Amniotic epithelial cell (primary cell): ENCODE data around the gene SESN1.

Experiments used
- DNase-seq: peaks from one replicate; pipeline ENCODE4 v3.0.0-alpha.2; 2010; ENCODE audit warnings: low read depth

SESN1 gene

GRCh38 chr6:109029313-109029712 is 65.3 kb downstream of the SESN1 start:
- no peak for DNase-seq

GRCh38 chr6:109028439-109028838 is 66.2 kb downstream of the SESN1 start:
- DNase-seq = no peak

GRCh38 chr6:109027964-109028363 is 66.7 kb downstream of the SESN1 start:
- no peak for DNase-seq

GRCh38 chr6:109025639-109026038 is 69.0 kb downstream of the SESN1 start:
- no peak for DNase-seq

- no peak for DNase-seq
Observed at GRCh38 chr6:109024784-109025183, 69.9 kb downstream of the SESN1 start.

- no peak for DNase-seq
Observed at GRCh38 chr6:109024368-109024767, 70.3 kb downstream of the SESN1 start.

- no peak for DNase-seq
Observed at GRCh38 chr6:109023356-109023925, 71.2 kb downstream of the SESN1 start.

- no peak for DNase-seq
Observed at GRCh38 chr6:109021870-109022269, 72.8 kb downstream of the SESN1 start.

GRCh38 chr6:109019911-109020310 is 74.7 kb downstream of the SESN1 start:
- no peak for DNase-seq

GRCh38 chr6:109015176-109015575 is 79.5 kb downstream of the SESN1 start:
- no peak for DNase-seq

- DNase-seq = no peak
Observed at GRCh38 chr6:109014606-109015005, 80.0 kb downstream of the SESN1 start.

- no peak for DNase-seq
Observed at GRCh38 chr6:109013656-109014305, 80.9 kb downstream of the SESN1 start.

- DNase-seq = no peak
Observed at GRCh38 chr6:109010705-109011102, 83.9 kb downstream of the SESN1 start.

GRCh38 chr6:109009962-109010704 is 84.5 kb downstream of the SESN1 start:
- no peak for DNase-seq

GRCh38 chr6:109009236-109009961 is 85.2 kb downstream of the SESN1 start:
- DNase-seq = peak; percentile 75

- DNase-seq = peak; percentile 52
Observed at GRCh38 chr6:109008537-109009235, 86.0 kb downstream of the SESN1 start.

- no peak for DNase-seq
Observed at GRCh38 chr6:109008054-109008453, 86.6 kb downstream of the SESN1 start.

- DNase-seq = no peak
Observed at GRCh38 chr6:109007521-109007920, 87.1 kb downstream of the SESN1 start.

GRCh38 chr6:109006818-109007217 is 87.8 kb downstream of the SESN1 start:
- no peak for DNase-seq

- DNase-seq = no peak
Observed at GRCh38 chr6:109002882-109003281, 91.8 kb downstream of the SESN1 start.

- peak; percentile 96 for DNase-seq
Observed at GRCh38 chr6:109002051-109002697, 92.5 kb downstream of the SESN1 start.
